ENCODE data around the gene SMYD5. TPM values are rescaled to one million over a fixed set of nuclear protein-coding genes. Genes with fewer than 3 reads are reported as not detected.
"Not testable (repeated sequence)": the region's sequence is repeated elsewhere in the genome, so short reads cannot be mapped to it uniquely, and the experiment has no call there.

The SMYD5 gene
- polyA plus RNA-seq, 3 donors from 2014 or later, result 7.0 to 19.1 (median 10.2) TPM

DNA sequence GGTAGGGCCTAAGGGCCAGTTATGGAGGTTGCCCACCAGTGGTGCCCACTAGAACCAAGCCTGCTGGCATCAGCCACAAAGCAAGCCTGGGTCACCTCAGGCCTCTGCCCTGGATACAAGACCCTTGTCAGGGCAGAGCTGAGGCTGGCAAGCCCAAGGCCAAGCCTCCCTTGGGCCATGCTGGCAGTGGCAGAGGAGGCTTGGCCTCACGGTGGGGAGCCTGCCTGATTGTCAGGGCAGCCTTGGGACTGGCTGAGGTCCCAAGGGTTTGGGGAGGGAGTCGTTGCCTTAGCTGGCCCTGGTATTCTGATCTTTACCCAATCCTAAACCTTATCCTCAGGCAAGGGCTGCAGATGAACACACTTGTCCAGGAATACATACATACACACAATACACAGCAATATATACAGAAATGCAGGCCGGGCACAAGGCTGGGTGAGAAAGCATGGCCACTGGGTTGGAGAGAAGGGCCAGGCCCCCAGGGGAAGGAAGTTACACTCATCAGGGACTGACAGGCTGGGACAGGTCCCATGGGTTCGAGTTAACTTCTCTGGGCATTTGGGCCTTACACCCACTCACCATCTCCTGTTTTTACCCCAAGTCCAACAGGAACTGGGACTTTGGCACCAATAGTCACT is 41.1 kb downstream of the SMYD5 start:
- Mint-ChIP-seq H3K27me3 (ENCODE audit: low read depth in 3 of 3) (peaks cover 0 to 4% (median 0%) of the 10 kb centered on the region in 3 donors), H3K27ac (no peak overlapping the region), H3K36me3 (peaks cover 14 to 26% (median 15%) of the 10 kb centered on the region in 3 donors)

DNA sequence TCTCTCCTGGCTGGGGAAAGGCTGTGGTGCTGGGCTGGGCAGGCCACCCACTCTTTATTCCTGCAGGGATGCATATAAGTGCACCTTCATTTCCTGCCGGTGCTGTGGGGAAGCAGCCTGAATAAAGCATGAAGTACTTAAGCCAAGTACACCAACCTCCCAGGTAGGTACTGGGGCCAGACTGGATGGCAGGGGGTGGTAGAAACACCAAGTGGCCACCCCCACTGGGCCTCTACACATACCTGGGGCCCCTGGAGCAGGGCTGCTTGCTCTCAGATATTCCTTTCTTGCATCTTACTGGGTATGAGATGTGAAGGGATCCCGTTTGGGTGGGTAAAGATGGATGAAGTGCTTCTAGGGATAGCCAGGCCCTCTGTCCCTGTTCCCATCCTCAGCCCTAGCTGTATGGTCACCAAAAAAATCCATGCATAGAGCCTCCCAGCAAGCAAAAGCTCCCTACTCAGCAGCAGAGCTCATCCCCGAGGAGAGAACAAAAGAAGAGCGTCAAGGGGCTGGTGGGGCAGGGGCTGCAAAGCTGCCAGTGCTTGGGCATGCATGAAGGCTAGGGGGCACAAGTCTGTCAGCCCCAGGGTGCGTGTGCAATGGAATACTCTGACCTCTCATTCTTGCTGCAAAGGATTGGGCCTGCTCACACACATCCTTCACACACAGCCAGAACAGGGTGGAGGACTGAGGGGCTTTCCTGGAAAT is 42.0 kb downstream of the SMYD5 start:
- Mint-ChIP-seq H3K4me1 (no peaks in the 10 kb centered on the region), H3K27me3 (ENCODE audit: low read depth in 3 of 3) (peaks cover 0 to 2% (median 0%) of the 10 kb centered on the region in 3 donors), H3K4me3 (no peak overlapping the region), H3K36me3 (peaks cover 11 to 19% (median 13%) of the 10 kb centered on the region in 3 donors), H3K9me3 (no peaks in the 10 kb centered on the region), H3K27ac (peak overlapping the region in 1 of 6 donors; percentile 58)
- no peak for DNase-seq

More for the DNA sequence above, 41.1 kb downstream of the SMYD5 start:
- no peak for DNase-seq
- Mint-ChIP-seq H3K4me1 (no peaks in the 10 kb centered on the region), H3K9me3 (no peaks in the 10 kb centered on the region), H3K4me3 (no peak overlapping the region)

DNA sequence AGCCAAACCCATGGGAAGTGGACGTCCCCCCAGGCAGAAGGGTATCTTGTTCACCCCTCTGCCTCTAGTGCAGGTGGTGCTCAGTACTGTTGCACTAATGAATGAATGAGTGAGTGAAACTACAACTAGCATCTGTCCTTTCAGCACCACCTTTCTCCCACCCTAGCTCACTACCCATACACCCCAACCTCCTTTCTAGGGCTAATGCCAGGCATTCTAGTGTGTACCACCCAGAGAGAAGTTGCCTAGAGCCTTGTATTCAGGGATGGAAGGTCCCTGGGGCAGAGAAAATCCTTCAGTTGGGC is 42.5 kb downstream of the SMYD5 start:
- DNase-seq, result no peak
- H3K4me3 Mint-ChIP-seq, result no peak overlapping the region
- H3K27me3 Mint-ChIP-seq (ENCODE audit: low read depth in 3 of 3), result no peaks in the 10 kb centered on the region
- H3K36me3 Mint-ChIP-seq, result peaks cover 11 to 18% (median 13%) of the 10 kb centered on the region in 3 donors
- H3K27ac Mint-ChIP-seq, result peak overlapping the region in 2 of 6 donors; percentile 9 to 25
- no peaks in the 10 kb centered on the region for H3K4me1 Mint-ChIP-seq
- no peaks in the 10 kb centered on the region for H3K9me3 Mint-ChIP-seq

DNA sequence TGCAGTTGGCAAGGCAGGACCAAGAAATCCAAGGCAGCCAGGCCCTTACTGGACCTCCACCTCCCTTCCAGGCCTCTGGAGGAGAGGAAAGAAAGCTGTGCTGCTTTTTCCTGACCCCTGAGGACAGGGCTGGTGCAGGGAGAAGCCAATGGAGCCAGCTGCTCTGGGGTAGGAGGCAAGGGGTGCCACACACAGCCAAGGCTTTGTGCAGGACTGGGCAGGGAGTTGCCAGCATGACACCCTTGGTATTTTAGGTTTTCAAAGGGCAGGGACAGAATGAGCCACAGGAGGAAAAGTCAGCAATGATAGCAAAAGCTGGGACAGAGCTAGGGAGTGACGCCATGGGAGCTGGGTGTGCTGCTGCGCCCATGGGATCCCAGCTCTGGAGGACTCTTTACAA is 43.0 kb downstream of the SMYD5 start:
- Mint-ChIP-seq H3K27ac (peak overlapping the region in 2 of 6 donors; percentile 25 to 60), H3K4me3 (no peak overlapping the region), H3K9me3 (no peaks in the 10 kb centered on the region), H3K4me1 (no peaks in the 10 kb centered on the region), H3K36me3 (peaks cover 10 to 18% (median 11%) of the 10 kb centered on the region in 3 donors), H3K27me3 (ENCODE audit: low read depth in 3 of 3) (no peaks in the 10 kb centered on the region)
- no peak for DNase-seq

DNA sequence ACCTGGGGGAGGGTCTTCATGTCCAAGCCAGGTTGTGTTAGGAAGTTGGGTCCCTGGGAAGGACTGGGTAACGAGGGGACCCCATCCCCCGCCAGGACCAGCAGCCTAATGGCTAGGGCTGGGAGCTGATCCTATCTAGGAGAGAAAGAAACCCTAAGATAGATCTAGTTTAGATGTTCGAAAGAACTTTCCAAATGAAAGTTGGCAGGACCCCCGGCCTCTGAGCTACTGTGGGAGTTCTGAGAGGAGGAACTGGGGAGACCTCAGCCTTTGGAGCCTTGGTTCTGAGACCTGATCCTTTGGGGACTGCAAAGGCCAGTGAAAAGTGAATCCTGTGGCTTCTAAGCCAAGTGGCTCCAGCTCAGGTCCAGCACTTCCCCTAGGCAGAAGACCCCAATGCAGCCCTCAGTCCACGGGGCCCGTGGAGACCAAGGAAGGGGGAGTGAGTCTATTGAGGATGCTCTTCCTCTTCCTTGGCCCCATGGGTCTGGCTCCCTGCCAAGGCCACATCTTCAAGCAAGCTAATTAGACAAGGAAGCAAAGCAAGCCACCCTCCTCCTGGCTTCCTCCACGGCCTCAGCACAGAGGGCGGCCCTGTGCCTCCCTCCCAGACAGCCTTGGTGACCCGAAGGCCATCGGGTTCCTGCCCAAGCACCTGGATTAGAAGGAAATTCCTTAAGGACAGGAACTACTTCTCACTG is 43.5 kb downstream of the SMYD5 start:
- Mint-ChIP-seq H3K4me3 (no peak overlapping the region), H3K27me3 (ENCODE audit: low read depth in 3 of 3) (no peaks in the 10 kb centered on the region), H3K4me1 (no peaks in the 10 kb centered on the region), H3K9me3 (no peaks in the 10 kb centered on the region), H3K36me3 (peaks cover 6 to 13% (median 8%) of the 10 kb centered on the region in 3 donors), H3K27ac (no peak overlapping the region)
- no peak for DNase-seq

DNA sequence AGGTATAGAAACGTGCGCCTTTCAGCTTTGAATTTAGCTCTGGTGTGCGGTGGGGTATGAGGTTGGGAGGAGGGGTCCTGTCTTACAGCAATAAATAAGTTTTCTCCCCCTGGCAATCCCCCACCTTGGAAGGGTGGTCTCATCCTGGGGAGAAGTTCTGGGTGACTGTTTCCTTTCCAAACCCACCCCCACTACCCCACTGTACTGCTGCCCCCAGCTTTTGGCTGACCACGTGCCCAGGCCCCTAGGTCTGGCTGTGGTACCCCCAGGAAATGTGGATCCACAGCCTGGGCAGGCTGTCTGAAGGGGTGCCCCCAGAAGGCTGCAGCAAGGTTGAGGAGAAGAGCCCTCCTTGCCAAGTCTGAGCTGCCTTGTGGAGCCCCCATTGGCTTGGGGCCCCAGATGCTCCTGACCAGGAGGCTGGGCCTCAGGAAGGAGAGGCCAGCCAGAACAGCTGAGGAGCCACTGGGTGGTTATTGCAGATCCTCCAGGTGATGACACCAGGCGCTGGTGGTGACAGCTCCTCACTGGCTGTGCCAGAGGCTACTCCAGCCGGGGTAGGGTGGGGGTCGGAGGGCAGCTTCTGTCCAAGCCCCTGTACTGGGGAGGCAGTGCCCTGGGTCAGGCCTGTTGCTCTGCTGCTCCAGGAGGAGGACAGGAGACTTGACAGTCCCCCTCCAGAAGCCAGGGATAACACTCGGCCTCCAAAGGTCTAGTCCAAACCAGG is 44.3 kb downstream of the SMYD5 start:
- Mint-ChIP-seq H3K27me3 (ENCODE audit: low read depth in 3 of 3) (peaks cover 0 to under 1% (median 0%) of the 10 kb centered on the region in 3 donors), H3K36me3 (peaks cover under 1 to 7% (median 2%) of the 10 kb centered on the region in 3 donors), H3K4me3 (no peak overlapping the region), H3K4me1 (no peaks in the 10 kb centered on the region), H3K9me3 (no peaks in the 10 kb centered on the region), H3K27ac (no peak overlapping the region)
- no peak for DNase-seq

DNA sequence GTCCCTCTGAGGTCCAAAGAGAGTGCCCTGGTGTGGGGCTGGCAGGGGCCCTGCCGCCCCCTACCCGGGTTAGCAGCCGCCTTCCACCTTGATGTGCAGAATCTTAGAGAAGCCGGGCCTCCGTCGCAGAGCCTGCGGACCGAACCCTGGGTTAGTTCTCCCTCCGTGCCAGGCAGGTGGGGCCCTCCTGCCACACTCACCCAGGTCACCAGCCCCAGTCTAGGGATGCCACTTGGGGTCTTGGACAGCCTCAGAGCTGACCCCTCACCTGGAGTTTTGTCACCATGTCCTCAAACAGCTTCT is 44.8 kb downstream of the SMYD5 start:
- no peak for DNase-seq
- H3K27me3 Mint-ChIP-seq (ENCODE audit: low read depth in 3 of 3), result peaks cover 0 to 2% (median 0%) of the 10 kb centered on the region in 3 donors
- no peaks in the 10 kb centered on the region for H3K9me3 Mint-ChIP-seq
- no peak overlapping the region for H3K4me3 Mint-ChIP-seq
- H3K36me3 Mint-ChIP-seq, result peaks cover 0 to 2% (median 0%) of the 10 kb centered on the region in 3 donors
- no peaks in the 10 kb centered on the region for H3K4me1 Mint-ChIP-seq
- no peak overlapping the region for H3K27ac Mint-ChIP-seq

DNA sequence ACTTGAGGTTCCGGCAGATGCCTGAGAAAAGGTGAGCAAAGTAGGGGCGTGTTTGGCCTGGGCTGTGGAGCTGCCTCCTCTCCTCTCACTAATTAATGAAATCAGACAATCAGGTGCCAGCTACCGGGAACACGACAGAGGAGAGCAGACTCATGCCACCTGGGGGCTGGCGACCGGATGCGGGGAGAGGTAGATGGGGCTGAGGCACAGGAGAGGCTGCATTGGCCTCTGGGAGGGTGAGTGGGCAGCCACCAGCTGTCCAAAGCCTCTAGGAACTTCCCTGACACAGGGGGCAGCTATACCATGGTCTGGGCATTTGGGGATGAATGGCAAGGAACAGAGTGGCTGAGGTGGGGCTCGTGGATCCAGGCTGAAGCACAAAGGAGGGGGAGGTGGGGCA is 45.2 kb downstream of the SMYD5 start:
- no peaks in the 10 kb centered on the region for H3K36me3 Mint-ChIP-seq
- no peak overlapping the region for H3K4me3 Mint-ChIP-seq
- H3K4me1 Mint-ChIP-seq, result no peaks in the 10 kb centered on the region
- no peaks in the 10 kb centered on the region for H3K9me3 Mint-ChIP-seq
- peaks cover 0 to 2% (median 0%) of the 10 kb centered on the region in 3 donors for H3K27me3 Mint-ChIP-seq (ENCODE audit: low read depth in 3 of 3)
- no peak overlapping the region for H3K27ac Mint-ChIP-seq
- DNase-seq, result no peak

DNA sequence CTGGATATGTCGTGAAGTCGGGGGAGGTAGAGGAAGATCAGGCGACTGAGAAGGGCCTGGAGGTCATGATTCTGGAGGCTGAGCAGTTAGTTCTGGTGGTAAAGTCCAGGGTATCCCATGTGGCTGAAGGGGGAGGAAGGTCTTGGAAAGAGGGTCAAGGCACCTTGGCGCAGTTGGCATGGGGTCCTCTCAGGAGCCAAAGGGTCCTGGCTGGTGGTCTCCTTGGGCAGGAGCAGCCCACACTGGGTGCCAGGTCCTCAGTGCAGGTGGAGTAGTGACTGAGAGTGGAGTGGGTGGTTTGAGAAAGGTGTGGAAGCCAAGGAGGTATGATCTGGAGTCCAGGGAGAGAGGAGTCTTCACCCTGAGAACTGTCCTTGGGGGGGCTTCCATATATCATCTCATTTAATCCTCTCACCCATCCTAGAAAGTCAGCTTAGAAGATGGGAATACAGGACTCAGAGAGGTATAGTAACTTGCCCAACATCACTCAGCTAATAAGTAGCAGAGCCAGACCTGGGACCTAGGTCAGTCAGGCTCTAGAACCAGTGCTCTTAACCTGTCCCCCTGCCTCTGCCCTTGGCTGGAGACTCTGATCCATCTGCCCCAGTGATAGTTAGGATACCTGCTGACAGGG is 45.8 kb downstream of the SMYD5 start:
- no peaks in the 10 kb centered on the region for H3K36me3 Mint-ChIP-seq
- H3K4me1 Mint-ChIP-seq, result no peaks in the 10 kb centered on the region
- no peak overlapping the region for H3K4me3 Mint-ChIP-seq
- H3K27me3 Mint-ChIP-seq (ENCODE audit: low read depth in 3 of 3), result peaks cover 0 to 2% (median 0%) of the 10 kb centered on the region in 3 donors
- DNase-seq, result no peak
- no peak overlapping the region for H3K27ac Mint-ChIP-seq
- H3K9me3 Mint-ChIP-seq, result no peaks in the 10 kb centered on the region

DNA sequence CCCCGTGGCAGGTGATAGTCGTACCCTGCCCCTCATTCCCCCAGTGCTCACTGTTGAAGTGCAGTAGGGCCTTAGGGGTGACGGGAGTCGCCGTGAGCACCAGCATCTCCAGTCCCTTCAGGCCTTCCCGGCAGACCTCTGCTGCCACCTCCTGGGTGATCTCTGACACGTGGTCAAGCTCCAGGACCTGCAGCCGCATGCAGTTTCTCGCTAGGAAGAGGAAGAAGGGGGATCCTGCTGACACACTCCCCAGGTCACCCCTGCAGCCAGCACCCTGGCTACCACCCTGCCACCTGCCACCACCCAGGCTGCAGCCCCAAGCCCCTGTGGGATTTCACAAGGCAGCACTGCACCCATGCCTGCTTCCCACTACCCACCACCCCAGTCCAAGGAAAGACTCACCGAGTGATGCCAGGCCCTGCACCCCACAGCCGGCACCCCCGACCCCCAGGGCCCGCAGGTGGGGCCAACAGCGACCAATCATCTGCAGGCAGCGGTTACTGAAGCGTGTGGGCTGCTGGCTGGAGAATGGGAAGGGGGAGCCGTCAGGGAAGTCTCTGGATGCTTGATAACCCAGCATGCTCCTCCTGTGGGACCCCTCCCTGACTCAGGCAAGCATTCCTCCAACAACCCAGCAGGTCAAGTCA is 46.4 kb downstream of the SMYD5 start:
- H3K36me3 Mint-ChIP-seq, result no peaks in the 10 kb centered on the region
- peaks cover 0 to 2% (median 0%) of the 10 kb centered on the region in 3 donors for H3K27me3 Mint-ChIP-seq (ENCODE audit: low read depth in 3 of 3)
- H3K4me3 Mint-ChIP-seq, result no peak overlapping the region
- no peak overlapping the region for H3K27ac Mint-ChIP-seq
- DNase-seq, result no peak
- H3K4me1 Mint-ChIP-seq, result no peaks in the 10 kb centered on the region
- no peaks in the 10 kb centered on the region for H3K9me3 Mint-ChIP-seq

DNA sequence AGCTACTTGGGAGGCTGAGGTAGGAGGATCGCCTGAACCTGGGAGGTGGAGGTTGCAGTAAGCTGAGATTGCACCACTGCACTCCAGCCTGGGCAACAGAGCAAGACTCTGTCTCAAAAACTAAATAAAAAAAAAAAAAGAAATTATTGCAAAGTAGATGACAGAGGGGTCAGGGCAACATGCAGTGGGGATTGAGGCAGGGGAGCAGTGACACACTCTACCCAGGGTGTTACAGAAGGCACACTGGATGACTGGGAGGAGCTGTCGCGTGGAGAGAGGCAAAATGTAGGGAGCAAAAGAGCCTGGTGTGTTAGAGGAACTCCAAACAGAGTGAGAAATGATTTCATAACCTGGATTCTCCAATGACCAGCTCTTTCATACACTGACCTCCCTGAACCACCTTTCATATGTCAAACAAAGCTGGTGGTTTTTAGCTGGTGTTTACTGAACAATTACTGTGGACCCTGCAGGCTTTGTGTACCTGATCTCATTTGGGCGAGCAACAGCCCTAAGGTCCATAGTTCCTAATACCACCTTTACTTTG is 48.1 kb downstream of the SMYD5 start:
- DNase-seq, result no peak
- no peak overlapping the region for H3K4me3 Mint-ChIP-seq
- H3K9me3 Mint-ChIP-seq, result no peaks in the 10 kb centered on the region
- no peak overlapping the region for H3K27ac Mint-ChIP-seq
- H3K4me1 Mint-ChIP-seq, result peaks cover 0 to 2% of the 10 kb centered on the region in 2 donors
- peaks cover 0 to 5% (median 0%) of the 10 kb centered on the region in 3 donors for H3K36me3 Mint-ChIP-seq
- peaks cover 0 to 2% (median 0%) of the 10 kb centered on the region in 3 donors for H3K27me3 Mint-ChIP-seq (ENCODE audit: low read depth in 3 of 3)

DNA sequence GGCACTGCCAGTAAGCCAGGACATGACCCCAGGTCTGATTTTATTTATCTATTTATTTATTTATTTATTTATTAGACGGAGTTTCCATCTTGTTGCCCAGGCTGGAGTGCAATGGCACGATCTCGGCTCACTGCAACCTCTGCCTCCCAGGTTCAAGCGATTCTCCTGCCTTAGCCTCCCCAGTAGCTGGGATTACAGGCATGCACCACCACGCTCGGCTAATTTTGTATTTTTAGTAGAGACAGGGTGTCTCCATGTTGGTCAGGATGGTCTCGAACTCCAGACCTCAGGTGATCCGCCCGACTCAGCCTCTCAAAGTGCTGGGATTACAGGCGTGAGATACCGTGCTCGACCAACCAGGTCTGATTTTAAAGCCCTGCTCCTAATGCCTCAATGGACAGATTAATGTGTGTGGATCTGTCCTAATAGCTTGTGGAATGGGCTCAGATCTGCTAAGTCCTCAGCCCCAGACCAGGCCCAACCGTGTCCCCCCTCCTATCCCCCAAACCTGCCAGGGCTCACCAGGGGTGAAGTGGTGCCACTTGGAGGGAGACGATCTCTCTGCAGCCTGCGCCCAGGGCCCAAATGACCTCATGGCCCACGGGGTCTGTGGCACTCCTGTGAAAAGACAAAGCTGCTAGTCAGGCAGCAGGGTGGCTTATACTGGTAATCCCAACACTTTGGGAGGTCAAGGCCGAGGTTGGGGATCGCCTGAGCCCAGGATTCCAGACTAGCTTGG is 48.8 kb downstream of the SMYD5 start:
- H3K9me3 Mint-ChIP-seq; H3K27me3 Mint-ChIP-seq (ENCODE audit: low read depth in 3 of 3); DNase-seq; H3K4me3 Mint-ChIP-seq; H3K36me3 Mint-ChIP-seq; H3K4me1 Mint-ChIP-seq; H3K27ac Mint-ChIP-seq: not testable (repeated sequence)
